NCI-H1436 (cell line): Measurements from ENCODE around the gene PIGL.
"Not testable (repeated sequence)": the region's sequence is repeated elsewhere in the genome, so short reads cannot be mapped to it uniquely, and the experiment has no call there.

ENCODE experiments used
- DNase-seq: peaks from one replicate; lab custom pipeline; 2025; lab: John Stamatoyannopoulos, UW

The PIGL gene

DNA sequence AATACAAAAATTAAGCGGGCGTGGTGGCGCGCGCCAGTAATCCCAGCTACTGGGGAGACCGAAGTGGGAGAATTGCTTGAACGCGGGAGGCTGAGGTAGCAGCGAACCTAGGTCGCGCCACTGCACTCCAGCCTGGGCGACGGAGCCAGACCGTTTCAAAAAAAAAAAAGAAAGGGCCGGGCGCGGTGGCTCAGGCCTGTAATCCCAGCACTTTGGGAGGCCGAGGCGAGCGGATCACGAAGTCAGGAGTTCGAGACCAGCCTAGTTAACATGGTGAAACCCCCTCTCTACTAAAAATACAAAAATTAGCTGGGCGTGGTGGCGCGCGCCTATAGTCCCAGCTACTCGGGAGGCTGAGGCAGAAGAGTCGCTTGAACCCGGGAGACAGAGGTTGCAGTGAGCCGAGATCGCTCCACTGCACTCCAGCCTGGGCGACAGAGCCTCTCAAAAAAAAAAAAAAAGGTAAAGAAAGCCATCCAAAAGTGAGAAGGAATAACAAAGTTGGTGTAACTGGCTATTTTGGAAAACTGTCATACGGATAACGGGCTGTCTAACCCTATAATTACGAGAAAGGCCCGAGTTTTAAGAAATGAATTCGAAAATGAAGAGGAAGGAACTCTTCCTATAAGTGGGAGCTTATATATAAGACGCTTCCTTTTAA lies 539 bp upstream of the PIGL start:
- DNase-seq: not testable (repeated sequence)

DNA sequence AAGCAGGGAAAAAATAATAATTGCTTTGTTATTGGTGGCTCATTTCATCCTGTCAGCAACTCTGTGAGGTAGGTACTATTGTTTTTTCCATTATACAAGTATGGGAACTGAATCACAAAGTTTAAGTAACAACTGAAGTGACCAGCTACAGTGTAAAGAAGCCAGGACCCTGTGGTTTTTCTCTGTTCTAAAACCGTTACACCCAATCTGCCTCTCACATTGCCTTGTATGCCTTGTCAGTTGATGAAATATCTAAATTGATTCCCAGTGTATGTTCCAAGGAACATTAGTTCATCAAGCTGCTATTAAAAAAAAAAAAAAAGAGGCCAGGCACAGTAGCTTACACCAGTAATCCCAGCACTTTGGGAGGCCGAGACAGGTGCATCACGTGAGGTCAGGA lies 5.4 kb downstream of the PIGL start:
- no peak for DNase-seq

DNA sequence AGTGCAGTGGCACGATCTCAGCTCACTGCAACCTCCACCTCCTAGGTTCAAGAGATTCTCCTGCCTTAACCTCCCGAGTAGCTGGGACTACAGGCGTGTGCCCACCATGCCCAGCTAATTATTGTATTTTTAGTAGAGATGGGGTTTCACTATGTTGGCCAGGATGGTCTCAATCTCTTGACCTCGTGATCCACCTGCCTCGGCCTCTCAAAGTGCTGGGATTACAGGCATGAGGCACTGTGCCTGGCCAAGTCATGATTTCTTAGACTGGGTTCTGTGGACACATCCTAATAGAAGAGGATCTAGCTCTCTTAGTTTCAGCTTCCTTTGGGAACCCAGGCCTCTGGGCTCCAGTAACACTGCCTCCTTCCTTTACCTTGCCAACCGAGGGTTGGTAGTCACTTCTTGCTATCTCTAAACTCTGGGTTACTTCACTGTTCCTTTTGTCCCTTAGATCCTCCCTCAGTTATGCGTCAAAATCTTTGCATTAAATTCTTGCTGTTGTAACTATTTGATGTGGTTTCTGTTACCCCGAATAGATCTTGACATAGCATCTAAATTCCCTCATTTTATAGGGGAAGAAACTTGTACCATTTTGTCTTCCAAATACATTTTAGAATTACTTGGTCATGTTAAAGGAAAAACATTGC lies 13.0 kb downstream of the PIGL start:
- not testable (repeated sequence) for DNase-seq

DNA sequence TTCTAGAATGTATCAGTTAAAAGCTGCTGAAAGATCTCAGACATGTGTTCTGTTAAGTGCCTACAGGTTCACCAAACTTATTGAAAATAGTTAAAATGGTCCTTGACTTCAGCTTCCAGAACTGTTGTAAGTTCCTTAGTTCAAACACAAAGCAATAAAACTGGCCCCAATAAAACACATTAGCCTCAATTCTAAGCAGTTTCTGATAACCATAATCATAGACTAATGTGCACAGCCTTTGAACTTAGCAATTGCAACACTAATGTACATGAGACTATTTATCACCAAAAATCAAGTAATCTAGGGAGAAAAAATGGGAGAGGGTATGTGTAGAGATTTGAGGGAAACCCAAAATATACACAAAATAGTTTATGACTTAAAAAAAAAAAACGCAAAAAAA lies 15.4 kb downstream of the PIGL start:
- no peak for DNase-seq

DNA sequence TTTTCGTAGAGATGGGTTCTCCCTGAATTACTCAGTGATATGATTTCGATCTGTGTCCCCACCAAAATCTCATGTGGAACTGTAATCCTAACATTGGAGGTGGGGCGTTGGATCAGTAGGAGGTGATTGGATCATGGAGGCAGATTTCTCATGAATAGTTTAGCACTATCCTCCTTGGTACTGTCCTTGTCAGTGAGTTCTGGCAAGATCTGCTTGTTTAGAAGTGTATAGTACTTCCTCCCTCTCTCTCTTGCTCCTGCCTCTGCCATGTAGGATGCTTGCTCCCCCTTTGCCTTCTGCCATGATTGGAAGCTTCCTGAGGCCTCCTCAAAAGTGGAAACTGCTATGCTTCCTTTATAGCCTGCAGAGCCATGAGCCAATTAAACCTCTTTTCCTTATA lies 22.9 kb downstream of the PIGL start:
- DNase-seq: no peak

DNA sequence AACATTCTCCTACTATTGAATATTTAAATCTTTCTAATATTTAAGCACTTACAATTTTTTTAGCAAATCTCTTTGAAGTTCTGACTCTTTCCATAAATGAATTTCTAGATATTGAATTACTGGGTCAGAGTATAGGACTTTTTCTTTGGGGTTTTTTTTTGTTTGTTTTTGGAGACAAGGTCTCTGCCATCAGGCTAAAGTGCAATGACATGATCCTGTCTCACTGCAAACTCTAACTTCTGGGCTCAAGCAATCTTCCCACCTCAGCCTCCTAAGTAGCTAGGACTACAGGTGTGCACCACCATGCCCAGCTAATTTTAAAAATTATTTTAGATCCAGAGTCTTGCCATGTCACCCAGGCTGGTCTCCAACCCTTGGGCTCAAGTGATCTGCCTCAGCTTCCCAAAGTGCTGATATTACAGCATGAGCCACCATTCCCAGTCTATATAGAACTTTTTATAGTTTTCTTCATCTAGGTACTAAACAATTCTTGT lies 24.9 kb downstream of the PIGL start:
- DNase-seq: no peak

DNA sequence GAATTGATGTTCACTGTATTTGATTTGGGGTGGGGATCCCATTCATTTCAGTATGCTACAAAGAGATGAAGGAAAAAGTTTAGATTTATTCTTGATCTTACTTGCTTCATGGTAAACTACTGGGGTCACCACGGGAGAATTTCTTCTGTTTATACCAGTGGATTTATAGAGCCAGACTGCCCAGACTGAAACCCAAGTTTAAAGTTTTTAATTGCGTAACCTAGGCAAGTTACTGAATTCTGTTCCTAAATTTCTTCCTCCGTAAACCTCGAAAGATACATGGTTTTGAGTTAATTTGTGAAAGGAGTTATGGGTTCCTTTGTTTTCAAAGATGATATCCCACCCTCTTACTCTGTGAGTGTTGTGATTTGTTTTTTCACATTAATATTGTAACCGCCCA lies 26.4 kb downstream of the PIGL start:
- no peak for DNase-seq

DNA sequence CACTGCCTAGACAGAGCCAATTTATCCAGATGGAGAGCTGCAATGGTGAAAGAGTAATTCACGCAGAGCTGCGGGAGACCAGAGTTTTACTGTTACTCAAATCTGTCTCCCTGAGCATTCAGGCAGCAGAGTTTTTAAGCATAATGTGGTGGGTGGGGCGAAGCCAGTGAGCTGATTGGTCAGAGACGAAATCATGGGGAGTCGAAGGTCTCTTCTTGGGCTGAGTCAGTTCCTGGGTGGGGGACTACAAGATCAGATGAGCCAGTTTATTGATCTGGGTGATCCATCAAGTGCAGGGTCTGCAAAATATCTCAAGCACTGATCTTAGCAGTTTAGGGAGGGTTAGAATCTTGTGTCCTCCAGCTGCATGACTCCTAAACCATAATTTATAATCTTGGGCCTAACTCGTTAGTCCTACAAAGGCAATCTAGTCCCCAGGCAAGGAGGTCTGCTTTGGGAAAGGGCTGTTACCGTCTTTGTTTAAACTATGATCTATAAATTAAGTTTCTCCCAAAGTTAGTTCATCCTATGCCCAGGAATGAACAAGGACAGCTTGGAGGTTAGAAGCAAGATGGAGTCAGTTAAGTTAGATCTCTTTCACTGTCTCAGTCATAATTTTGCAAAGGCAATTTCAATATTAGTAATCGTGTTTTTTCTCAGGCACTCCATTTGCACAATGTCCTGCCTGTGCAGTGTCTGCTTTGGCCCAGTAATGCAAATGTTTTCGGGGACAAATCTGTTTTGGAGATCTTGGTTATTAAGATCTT lies 27.0 kb downstream of the PIGL start:
- no peak for DNase-seq

DNA sequence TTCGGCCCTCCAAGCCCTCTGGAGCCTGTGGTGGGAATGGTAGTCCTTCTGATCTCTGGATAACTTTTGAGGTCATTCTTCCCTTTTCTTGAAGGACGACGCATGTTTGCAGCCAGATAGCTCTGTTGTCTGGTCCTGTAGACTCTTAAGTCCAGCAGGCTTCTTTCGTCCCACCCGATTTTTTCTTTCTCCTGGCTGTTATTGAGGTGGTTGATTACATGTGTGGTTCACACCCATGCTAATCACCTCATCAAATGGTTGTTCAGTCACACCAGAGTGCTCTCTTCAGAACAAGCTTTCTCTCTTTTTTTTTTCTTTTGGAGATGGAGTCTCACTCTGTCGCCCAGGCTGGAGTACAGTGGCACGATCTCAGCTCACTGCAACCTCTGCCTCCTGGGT lies 30.6 kb downstream of the PIGL start:
- DNase-seq: no peak

DNA sequence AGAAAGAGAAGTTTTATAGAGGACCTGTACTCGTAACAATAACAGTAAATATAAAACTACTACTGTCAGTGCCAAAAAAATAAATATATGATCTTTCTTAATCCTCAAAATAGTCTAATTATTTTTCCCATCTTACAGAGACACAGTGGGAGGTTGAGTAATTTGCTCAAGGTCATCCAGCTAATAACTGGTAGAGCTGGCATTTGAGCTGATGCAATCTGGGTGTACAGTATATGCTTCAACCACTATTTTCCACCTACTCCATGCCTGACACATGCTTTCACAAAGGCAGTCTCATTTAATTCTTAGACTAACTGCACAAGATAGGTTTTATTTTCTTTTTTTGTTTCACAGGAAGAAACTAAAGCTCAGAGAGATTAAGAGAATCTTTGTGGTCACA lies 33.6 kb downstream of the PIGL start:
- no peak for DNase-seq

DNA sequence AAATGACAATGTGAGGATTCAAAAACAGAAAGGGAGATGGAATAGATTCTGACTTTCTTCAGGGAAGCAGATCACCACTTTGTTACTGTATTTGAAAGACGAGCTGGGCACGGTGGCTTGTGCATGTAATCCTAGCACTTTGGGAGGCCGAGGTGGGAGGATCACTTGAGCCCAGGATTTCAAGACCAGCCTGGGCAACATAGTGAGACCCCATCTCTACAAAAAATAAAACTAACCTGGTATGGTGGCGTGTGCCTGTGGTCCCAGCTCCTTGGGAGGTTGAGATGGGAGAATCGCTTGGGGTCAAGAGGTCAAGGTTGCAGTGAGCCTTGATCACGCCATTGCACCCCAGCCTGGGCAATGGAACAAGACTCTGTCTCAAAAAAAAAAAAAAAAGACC lies 34.0 kb downstream of the PIGL start:
- no peak for DNase-seq

DNA sequence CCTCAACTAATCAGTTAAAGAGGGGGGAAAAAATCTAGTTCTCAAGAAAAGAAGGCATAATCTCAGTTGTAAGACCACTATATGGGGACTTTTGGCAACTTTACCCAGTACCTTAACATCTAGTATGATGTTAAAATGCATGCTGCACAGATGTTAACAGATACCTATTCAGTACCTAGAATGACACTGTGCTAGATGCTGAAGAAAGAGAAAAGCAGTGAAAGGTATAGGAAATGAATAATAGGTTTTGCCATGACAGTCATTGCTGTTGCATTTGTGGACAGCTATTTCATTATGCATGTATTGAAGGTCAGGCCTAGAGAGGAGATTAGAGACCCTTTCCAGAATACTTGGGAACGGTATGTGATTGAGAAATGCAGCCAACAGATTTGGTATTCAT lies 34.5 kb downstream of the PIGL start:
- DNase-seq: no peak

DNA sequence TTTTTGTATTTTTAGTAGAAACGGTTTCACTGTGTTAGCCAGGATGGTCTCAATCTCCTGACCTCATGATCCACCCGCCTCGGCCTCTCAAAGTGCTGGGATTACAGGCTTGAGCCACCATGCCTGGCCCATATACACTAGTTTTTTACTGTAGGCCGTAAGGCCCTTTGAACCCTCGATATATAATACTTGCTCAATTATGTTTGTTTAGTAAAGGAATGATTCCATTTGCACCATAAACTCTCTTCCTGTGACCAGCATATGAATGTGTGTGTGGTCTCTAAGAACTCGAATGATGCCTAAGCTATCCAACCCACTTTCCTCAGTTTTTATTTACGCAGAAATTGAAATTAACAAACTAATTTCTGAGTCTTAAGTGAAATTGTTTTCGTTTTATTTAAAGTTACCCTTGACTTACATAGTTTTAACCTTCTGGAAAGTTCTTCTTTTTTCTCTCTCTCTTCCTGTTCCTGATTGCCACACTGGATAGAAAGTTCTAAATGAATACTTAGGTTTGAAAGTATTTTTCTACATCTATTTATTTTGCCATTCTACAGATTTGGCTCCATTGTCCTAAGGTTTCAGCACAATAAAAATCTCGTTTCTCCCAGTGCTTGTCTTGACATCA lies 37.9 kb downstream of the PIGL start:
- DNase-seq: no peak

DNA sequence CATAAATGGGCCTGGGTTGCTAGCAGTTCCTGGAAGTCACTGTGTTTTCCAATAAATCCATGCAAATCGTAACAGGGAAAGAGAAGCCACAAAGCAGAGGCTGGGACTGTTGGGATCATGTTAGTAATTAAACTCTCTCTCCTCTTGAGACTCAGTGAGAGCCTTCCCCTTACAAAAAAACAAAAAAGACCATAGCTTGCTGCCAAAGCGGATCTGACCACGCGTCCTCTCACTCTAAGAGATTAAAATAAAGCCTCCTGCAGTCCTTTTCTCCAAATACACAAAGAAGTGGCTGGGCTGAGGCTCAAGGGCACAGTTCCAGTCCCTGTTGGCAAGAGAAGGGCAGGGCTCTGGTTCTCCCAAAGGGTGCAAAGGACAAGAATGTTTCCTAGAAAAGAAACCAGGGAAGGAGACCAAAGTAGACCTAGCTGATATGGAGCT lies 38.5 kb downstream of the PIGL start:
- no peak for DNase-seq

DNA sequence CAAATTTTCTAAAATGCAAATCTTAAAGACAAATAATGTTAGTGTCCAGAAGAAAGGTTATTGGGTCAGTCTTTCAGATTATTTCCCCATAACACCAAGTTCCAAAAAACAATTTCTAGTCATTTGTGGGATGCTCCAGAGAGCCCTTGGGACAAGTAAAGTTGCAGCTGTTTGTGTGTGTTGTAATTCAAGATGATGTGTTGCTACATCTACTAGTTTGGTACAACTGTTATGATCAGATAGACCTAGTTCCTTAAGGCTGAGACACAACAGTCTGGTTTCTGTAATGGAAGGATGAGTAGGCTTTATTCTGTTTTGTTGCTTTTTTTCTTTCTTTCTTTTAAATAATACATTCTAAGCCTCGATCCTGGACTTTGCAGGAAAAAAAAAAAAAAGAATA lies 41.9 kb downstream of the PIGL start:
- no peak for DNase-seq

DNA sequence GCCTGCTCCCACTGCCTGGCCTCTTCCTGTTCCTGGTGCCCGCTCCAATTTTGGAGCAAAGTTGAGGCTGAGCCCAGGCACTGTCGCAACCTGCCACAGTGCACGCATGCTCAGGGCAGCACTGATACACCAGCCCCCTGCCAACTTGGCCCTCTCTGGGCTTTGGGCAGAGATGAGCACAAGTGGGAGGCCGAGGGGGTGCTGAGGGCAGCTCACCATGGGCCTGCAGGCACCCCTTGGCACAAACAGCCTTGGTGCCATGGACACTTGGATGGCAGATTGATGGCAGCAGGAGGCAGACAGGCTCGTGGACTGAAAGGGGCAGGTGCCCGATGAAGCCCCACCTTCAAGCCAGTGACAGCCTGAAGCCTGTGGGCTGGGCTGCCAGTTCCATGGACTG lies 42.9 kb downstream of the PIGL start:
- DNase-seq: no peak

DNA sequence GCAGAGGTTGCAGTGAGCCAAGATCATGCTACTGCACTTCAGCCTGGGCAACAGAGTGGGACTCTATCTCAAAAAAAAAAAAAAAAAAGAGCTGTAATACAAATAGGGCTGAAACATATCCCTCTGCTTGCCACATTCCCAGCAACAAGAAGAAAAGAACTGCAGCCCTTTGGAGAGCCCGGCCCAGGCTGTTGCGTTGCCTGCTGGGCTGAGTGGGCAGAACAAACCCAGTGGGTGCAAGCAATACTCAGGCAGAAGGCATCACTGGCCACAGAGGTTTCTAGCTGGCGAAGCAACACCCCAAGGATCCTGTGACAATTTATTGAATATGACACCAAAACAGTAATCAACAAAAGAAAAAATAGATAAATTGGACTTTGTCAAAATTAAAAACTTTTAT lies 44.0 kb downstream of the PIGL start:
- DNase-seq: no peak

DNA sequence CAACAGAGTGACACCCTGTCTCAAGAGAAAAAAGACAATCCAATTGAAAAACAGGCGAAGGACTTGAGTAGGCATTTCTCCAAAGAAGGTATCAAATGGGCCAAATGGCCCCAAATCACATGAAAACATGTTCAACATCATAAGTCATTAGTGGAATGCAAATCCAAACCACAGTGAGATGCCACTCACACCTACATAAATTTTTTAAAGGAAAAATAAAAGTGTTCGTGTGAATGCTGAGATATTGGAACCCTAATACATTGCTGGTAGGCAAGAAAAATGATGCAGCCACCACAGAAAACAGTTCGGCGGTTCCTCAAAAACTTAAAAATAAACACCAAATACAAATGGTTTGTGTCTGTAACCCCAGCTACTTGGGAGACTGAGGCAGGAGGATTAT lies 45.2 kb downstream of the PIGL start:
- DNase-seq: no peak

DNA sequence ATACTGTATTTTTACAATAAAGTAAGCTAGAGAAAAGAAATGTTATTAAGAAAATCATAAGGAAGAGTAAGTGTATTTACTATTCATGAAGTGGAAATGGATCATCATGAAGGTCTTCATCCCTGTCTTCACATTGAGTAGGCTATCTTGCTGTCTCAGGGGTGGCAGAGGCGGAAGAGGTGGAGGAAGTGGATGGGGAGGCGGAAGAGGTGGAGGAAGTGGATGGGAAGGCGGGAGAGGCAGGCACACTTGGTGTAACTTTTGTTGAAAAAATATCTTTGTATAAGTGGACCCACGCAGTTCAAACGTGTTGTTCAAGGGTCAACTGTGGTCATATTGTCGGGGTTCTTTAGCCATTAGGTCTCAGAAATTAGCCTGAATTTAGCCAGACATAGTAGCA lies 50.2 kb downstream of the PIGL start:
- no peak for DNase-seq

DNA sequence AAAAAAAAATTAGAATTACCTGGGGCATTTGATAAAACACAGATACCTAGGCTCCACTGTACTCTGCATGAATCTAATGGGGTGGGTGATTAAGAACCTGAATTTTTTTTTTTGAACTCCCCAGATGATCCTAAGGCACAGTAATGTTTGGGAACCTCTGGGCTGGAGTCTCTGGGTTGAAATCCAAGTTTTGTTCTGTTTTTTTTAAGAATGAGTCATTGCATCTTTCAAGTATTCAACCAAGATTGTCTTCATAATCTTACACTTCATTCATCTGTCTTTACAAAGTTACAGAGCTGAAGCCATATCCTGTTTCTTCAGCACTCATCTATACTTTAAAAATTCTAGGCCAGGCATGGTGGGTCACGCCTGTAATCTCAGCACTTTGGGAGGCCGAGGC lies 52.6 kb downstream of the PIGL start:
- DNase-seq: no peak

DNA sequence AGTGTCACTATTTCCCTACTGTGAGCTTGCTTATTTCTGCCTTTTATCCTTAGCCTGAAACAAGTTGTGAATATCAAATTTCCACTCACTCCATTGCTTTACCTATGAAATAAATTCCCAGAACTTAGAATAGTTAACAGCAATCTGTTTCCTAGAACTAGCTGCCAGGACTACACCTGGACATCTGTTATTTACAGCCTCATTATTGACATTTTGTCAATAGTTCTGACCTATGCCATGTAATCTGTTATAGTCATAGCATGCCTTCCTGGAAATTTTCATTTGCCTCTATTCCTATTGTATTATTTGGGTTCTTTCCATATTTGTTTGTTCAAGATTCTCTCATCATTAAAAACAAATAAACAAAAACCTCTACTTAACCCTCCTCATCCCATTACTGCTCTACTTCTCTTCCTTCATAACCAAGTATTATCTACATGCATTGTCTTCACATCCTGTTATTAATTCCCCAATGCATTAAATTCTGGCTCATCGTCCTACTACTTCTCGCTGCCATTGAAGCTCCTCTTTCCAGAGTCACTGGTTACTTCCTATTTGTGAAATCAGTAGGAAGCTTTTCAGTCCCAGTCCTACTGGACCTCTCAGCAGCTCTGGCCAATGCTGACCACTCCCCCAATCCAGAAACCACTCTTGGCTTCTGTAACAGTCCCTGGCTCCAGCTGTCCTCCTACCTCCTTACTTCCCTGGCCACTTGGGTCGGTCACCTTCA lies 55.3 kb downstream of the PIGL start:
- no peak for DNase-seq

DNA sequence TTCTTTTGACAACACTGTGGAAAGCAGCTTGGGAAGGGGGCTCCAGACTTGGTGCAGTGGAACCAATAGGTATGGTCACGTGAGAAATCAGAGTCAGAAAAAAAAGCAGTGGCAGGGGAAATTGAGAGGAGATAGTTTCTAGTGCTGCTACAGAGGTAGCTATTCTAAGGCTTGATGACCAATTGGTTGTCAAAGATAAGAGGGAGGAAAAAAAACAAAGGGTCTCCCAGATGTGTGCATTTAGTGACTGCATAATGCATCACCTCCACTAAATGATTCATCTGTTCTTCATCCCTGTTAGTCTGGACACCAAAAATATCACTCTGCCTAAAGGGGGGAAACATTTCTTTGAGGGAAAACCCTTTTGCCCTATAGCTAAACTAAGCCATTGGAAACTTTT lies 56.5 kb downstream of the PIGL start:
- DNase-seq: no peak
